Measurements from ENCODE around the gene ZSWIM4.

- TF ChIP-seq CTCF (IDR thresholded peaks at IDR 0.05) (peak; percentile 95 to 99 (median 99)), POLR2A (IDR thresholded peaks at IDR 0.05) (no peak)
Observed at GRCh38 chr19:13880059-13881043, 85.1 kb downstream of the ZSWIM4 start.
